ENCODE data around the gene PCK2. TPM values are rescaled to one million over a fixed set of nuclear protein-coding genes. Genes with fewer than 3 reads are reported as not detected.
A peak's percentile ranks its signal among the peaks of the same experiment; 100 is the strongest.

PCK2 gene
- total and polyA plus RNA-seq, 2 of the 13 experiments (the other 11 are each of a cell fraction or from before 2014, with no cell fraction given), result 129 to 272 TPM

DNA sequence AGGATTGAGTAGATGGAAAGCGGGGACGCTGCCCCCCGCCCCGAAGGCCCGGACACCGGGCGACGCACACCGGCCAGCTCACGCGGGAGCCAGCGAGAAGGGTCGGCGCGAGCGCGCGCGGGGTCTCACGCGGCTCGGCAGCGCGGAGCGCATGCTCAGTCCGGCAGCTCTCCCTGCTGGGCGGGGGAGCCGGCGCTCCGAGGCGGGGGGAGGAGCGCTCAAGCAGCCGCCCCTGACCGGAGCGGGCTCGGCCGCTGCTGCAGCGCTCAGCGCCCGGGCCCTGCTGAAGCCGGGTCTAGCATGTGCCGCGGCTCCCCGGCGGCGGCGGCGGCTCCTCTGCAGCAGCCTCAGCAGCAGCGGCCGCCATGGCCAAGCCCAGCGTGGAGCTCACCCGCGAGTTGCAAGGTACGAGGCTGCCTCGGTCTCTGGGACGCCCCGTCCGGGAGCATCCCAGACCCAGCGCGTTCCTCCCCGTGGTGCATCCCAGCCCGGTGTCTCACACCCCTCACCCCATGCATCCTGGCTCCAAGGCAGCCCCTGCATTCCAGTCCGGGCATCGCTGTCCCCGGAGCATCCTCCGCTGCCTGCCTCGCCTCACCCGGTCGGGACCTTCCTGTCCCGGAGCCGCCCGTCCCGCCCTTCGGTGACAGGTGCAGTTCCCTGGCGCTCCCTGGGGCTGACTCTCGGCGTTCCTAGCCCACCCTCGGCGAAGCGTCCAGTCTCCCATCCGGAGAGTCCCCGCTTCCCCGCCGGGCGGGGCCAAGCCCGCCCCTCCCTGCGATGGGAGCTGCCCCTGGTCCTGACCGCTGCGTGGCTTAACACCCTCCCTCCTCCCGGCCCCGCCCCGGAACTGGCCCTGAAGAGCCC, 42.1 kb upstream of the PCK2 start, which contains the start of gene CARMIL3 (continued):
- TF ChIP-seq ZFP36L2 (CRISPR knock-in tag; IDR thresholded peaks at IDR 0.05) (peak; percentile 84; the same call in 1 of the 2 replicates), ZFY (CRISPR knock-in tag; IDR thresholded peaks at IDR 0.05) (peak; percentile 80; the same call in 1 of the 2 replicates), ERF (CRISPR knock-in tag; IDR thresholded peaks at IDR 0.05) (peak; percentile 58), KLF6 (CRISPR knock-in tag; IDR thresholded peaks at IDR 0.05) (peak; percentile 90), ZNF350 (CRISPR knock-in tag; IDR thresholded peaks at IDR 0.05; ENCODE audit: borderline replicate concordance, low read depth) (peak; percentile 92), ZNF451 (CRISPR knock-in tag; IDR thresholded peaks at IDR 0.05) (peak; percentile 95), TOE1 (CRISPR knock-in tag; IDR thresholded peaks at IDR 0.05) (no peak; the same call in 1 of the 2 replicates), CREB1 (IDR thresholded peaks at IDR 0.05) (no peak), CREB1 (CRISPR knock-in tag; IDR thresholded peaks at IDR 0.05) (no peak), ZC3H13 (CRISPR knock-in tag; IDR thresholded peaks at IDR 0.05) (peak; percentile 87), TCF12 (IDR thresholded peaks at IDR 0.05) (no peak), TCF12 (CRISPR knock-in tag; IDR thresholded peaks at IDR 0.05) (0 out of 2 replicates have a peak, but pooled peaks have one; percentile 75), ZBTB7B (CRISPR knock-in tag; IDR thresholded peaks at IDR 0.05) (peak; percentile 66), NPAS2 (CRISPR knock-in tag; IDR thresholded peaks at IDR 0.05; ENCODE audit: borderline replicate concordance) (no peak), RAD51 (IDR thresholded peaks at IDR 0.05; ENCODE audit: borderline replicate concordance) (no peak), ZNF230 (CRISPR knock-in tag; IDR thresholded peaks at IDR 0.05) (no peak; the same call in 1 of the 2 replicates), DMAP1 (CRISPR knock-in tag; IDR thresholded peaks at IDR 0.05) (peak; percentile 45), ZKSCAN5 (CRISPR knock-in tag; IDR thresholded peaks at IDR 0.05) (no peak; the same call in 1 of the 2 replicates), CENPT (CRISPR knock-in tag; IDR thresholded peaks at IDR 0.05; ENCODE audit: low read depth) (peak; percentile 72), ZNF30 (CRISPR knock-in tag; IDR thresholded peaks at IDR 0.05) (no peak; the same call in none of the 2 replicates)
- TF ChIP-seq, protein P1, sequence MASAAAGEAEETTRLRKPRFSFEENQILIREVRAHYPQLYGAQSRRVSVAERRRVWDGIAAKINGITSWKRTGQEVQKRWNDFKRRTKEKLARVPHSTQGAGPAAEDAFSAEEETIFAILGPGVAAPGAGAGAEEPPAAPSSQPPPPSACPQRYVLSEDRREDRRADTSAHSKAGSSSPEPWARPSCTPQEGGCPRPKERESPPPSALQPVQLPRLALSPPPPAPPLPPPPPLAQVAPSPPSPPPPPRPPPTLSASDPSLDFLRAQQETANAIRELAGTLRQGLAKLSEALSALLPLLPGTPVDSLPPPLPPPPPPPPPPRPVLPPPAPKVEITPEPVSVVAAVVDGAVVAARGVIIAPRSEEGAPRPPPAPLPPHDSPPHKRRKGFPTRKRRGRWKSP (CRISPR knock-in tag; IDR thresholded peaks at IDR 0.05), result no peak
- TF ChIP-seq, protein P2, sequence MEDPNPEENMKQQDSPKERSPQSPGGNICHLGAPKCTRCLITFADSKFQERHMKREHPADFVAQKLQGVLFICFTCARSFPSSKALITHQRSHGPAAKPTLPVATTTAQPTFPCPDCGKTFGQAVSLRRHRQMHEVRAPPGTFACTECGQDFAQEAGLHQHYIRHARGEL (CRISPR knock-in tag; IDR thresholded peaks at IDR 0.05), result peak; percentile 77
- TF ChIP-seq, protein P3, sequence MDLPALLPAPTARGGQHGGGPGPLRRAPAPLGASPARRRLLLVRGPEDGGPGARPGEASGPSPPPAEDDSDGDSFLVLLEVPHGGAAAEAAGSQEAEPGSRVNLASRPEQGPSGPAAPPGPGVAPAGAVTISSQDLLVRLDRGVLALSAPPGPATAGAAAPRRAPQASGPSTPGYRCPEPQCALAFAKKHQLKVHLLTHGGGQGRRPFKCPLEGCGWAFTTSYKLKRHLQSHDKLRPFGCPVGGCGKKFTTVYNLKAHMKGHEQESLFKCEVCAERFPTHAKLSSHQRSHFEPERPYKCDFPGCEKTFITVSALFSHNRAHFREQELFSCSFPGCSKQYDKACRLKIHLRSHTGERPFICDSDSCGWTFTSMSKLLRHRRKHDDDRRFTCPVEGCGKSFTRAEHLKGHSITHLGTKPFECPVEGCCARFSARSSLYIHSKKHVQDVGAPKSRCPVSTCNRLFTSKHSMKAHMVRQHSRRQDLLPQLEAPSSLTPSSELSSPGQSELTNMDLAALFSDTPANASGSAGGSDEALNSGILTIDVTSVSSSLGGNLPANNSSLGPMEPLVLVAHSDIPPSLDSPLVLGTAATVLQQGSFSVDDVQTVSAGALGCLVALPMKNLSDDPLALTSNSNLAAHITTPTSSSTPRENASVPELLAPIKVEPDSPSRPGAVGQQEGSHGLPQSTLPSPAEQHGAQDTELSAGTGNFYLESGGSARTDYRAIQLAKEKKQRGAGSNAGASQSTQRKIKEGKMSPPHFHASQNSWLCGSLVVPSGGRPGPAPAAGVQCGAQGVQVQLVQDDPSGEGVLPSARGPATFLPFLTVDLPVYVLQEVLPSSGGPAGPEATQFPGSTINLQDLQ (CRISPR knock-in tag; IDR thresholded peaks at IDR 0.05), result no peak
- TF ChIP-seq, protein P4, sequence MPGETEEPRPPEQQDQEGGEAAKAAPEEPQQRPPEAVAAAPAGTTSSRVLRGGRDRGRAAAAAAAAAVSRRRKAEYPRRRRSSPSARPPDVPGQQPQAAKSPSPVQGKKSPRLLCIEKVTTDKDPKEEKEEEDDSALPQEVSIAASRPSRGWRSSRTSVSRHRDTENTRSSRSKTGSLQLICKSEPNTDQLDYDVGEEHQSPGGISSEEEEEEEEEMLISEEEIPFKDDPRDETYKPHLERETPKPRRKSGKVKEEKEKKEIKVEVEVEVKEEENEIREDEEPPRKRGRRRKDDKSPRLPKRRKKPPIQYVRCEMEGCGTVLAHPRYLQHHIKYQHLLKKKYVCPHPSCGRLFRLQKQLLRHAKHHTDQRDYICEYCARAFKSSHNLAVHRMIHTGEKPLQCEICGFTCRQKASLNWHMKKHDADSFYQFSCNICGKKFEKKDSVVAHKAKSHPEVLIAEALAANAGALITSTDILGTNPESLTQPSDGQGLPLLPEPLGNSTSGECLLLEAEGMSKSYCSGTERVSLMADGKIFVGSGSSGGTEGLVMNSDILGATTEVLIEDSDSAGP (CRISPR knock-in tag; IDR thresholded peaks at IDR 0.05; ENCODE audit: borderline replicate concordance), result peak; percentile 27; the same call in 1 of the 2 replicates
- TF ChIP-seq, protein P5, sequence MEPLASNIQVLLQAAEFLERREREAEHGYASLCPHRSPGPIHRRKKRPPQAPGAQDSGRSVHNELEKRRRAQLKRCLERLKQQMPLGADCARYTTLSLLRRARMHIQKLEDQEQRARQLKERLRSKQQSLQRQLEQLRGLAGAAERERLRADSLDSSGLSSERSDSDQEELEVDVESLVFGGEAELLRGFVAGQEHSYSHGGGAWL (CRISPR knock-in tag; IDR thresholded peaks at IDR 0.05), result peak; percentile 81
